A549 (cell line): ENCODE measurements around the gene MTIF3. TPM values are rescaled to one million over a fixed set of nuclear protein-coding genes. Genes with fewer than 3 reads are reported as not detected.

Experiments used
- ATAC-seq, 2 experiments: fragments of 200-7000 bp in 1 of 2; fragments of >200 bp in 1 of 2; cut with Nextera tagmentation in 1 of 2; cut with Tn5 transposase in 1 of 2; 3 replicates each; pipeline versions ENCODE4 v1.8.0 to v1.9.1; 2018 to 2020; ENCODE audit warnings: mild to moderate bottlenecking in 1 of 2, moderate library complexity in 1 of 2
- CTCF ChIA-PET: fragments of 300-600 bp; sonication (Branson Sonifier 250); formaldehyde crosslinking; extraction: SDS; loops from one replicate; lab custom pipeline; 2021; ENCODE audit warnings: antibody characterized with exemption, inconsistent platforms; lab: Yijun Ruan, JAX
- POLR2A ChIA-PET: fragments of 350-600 bp; formaldehyde crosslinking; extraction: SDS; loops from one replicate; lab custom pipeline; 2021; ENCODE audit warnings: antibody characterized with exemption, inconsistent platforms; lab: Yijun Ruan, JAX
- DNase-seq, 2 experiments: peaks; one replicate each; pipeline versions ENCODE4 v3.0.0 to v3.0.0-alpha.2; 2011 to 2016; ENCODE audit warnings: low read depth in 1 of 2, low spot score in 1 of 2
- FAIRE-seq: peaks from 2 replicates; lab custom pipeline; 2011; peaks lifted over from hg19 to GRCh38; lab: Jason Lieb, UNC
- H3K27ac ChIP-seq, 2 experiments: fragments of >200 bp; sonication (Bioruptor Twin); formaldehyde crosslinking; 3 replicates each; pipeline ENCODE4 v1.5.1; 2016 to 2017
- H3K4me1 ChIP-seq: fragments of >200 bp; sonication (Bioruptor Twin); formaldehyde crosslinking; 3 replicates; pipeline ENCODE4 v1.6.1; 2016
- H3K4me2 ChIP-seq: fragments of >200 bp; sonication (Bioruptor Twin); formaldehyde crosslinking; 3 replicates; pipeline ENCODE4 v1.6.1; 2016
- H3K4me3 ChIP-seq: fragments of >200 bp; sonication (Bioruptor Twin); formaldehyde crosslinking; 3 replicates; pipeline ENCODE4 v1.5.1; 2016
- H3K9me3 ChIP-seq: fragments of >200 bp; sonication (Bioruptor Twin); formaldehyde crosslinking; 3 replicates; pipeline ENCODE4 v1.6.1; 2016
- BCL3 ChIP-seq: fragments of >200 bp; sonication (Bioruptor Twin); formaldehyde crosslinking; IDR thresholded peaks from 3 replicates; pipeline ENCODE4 v1.6.1; 2016
- CBX8 ChIP-seq: fragments of 200-600 bp; sonication (generic); IDR thresholded peaks from 2 replicates; pipeline ENCODE4 v1.6.1; 2016
- CEBPB ChIP-seq, 2 experiments: fragments of >200 bp in 1 of 2; sonication (Bioruptor Twin) in 1 of 2; formaldehyde crosslinking in 1 of 2; IDR thresholded peaks; 2 replicates each; pipeline ENCODE4 v1.6.1; 2012 to 2016
- CHD4 ChIP-seq: fragments of 200-600 bp; sonication (generic); IDR thresholded peaks from 2 replicates; pipeline ENCODE4 v1.6.1; 2016; ENCODE audit warnings: antibody characterized with exemption, mild to moderate bottlenecking, borderline replicate concordance
- CTCF ChIP-seq: fragments of >200 bp; sonication (Bioruptor Twin); formaldehyde crosslinking; IDR thresholded peaks from 3 replicates; pipeline ENCODE4 v1.5.1; 2016
- EHF ChIP-seq: fragments of 250-450 bp; sonication (Bioruptor Pico); IDR thresholded peaks from 2 replicates; pipeline ENCODE4 v1.5.0; 2020; ENCODE audit warnings: mild to moderate bottlenecking
- ESRRA ChIP-seq: fragments of 150-350 bp; IDR thresholded peaks from 2 replicates; pipeline ENCODE4 v1.6.1; 2014; ENCODE audit warnings: mild to moderate bottlenecking, low read length, borderline replicate concordance
- HDAC2 ChIP-seq: fragments of 200-600 bp; sonication (generic); IDR thresholded peaks from 2 replicates; pipeline ENCODE4 v1.6.1; 2016
- HOXA7 ChIP-seq: fragments of 250-450 bp; sonication (Bioruptor Pico); IDR thresholded peaks from 2 replicates; pipeline ENCODE4 v1.5.0; 2020; ENCODE audit warnings: mild to moderate bottlenecking, moderate library complexity
- HOXB5 ChIP-seq: fragments of 250-450 bp; sonication (Bioruptor Pico); IDR thresholded peaks from 2 replicates; pipeline ENCODE4 v1.5.0; 2020; ENCODE audit warnings: mild to moderate bottlenecking, moderate library complexity
- JUN ChIP-seq, 2 experiments: fragments of >200 bp; sonication (Bioruptor Twin); formaldehyde crosslinking; IDR thresholded peaks; 2 replicates in 1 of 2; 3 replicates in 1 of 2; pipeline ENCODE4 v1.6.1; 2016 to 2017
- KDM5A ChIP-seq: fragments of 200-600 bp; sonication (generic); IDR thresholded peaks from 2 replicates; pipeline ENCODE4 v1.6.1; 2016; ENCODE audit warnings: antibody characterized with exemption, mild to moderate bottlenecking
- MAFK ChIP-seq: fragments of 450-650 bp; IDR thresholded peaks from 2 replicates; pipeline ENCODE4 v1.6.1; 2014; ENCODE audit not compliant: partially characterized antibody
- MAZ ChIP-seq: fragments of 150-350 bp; IDR thresholded peaks from 2 replicates; pipeline ENCODE4 v1.6.1; 2014; ENCODE audit warnings: antibody characterized with exemption, low read depth, low read length, borderline replicate concordance
- NPAS2 ChIP-seq: fragments of 250-450 bp; sonication (Bioruptor Pico); IDR thresholded peaks from 2 replicates; pipeline ENCODE4 v1.8.0; 2022; ENCODE audit warnings: mild to moderate bottlenecking, moderate library complexity, borderline replicate concordance
- PBX3 ChIP-seq: IDR thresholded peaks from 2 replicates; pipeline ENCODE4 v1.6.1; 2012
- POLR2AphosphoS2 ChIP-seq: conservative IDR thresholded peaks from 2 replicates; pipeline ENCODE4 v1.6.1; 2012; ENCODE audit warnings: low read length, improper control_type of control experiment, inconsistent platforms
- RAD21 ChIP-seq, 2 experiments: fragments of >200 bp in 1 of 2; sonication (Bioruptor Twin) in 1 of 2; formaldehyde crosslinking in 1 of 2; IDR thresholded peaks in 1 of 2; conservative IDR thresholded peaks in 1 of 2; 2 replicates in 1 of 2; 3 replicates in 1 of 2; pipeline ENCODE4 v1.6.1; 2012 to 2018; ENCODE audit warnings: inconsistent platforms in 1 of 2
- REST ChIP-seq: fragments of 200-600 bp; sonication (generic); IDR thresholded peaks from 2 replicates; pipeline ENCODE4 v1.6.1; 2016; ENCODE audit warnings: antibody characterized with exemption, mild to moderate bottlenecking, moderate library complexity
- SMC3 ChIP-seq: fragments of >200 bp; sonication (Bioruptor Twin); formaldehyde crosslinking; IDR thresholded peaks from 3 replicates; pipeline ENCODE4 v1.6.1; 2018; ENCODE audit warnings: inconsistent platforms
- SREBF2 ChIP-seq: fragments of 450-650 bp; IDR thresholded peaks from 2 replicates; pipeline ENCODE4 v1.6.1; 2014; ENCODE audit warnings: mild to moderate bottlenecking, moderate library complexity
- TP53 ChIP-seq: fragments of 250-450 bp; sonication (Bioruptor Pico); IDR thresholded peaks from 2 replicates; pipeline ENCODE4 v1.5.0; 2021; ENCODE audit warnings: mild to moderate bottlenecking, moderate library complexity
- USF2 ChIP-seq: fragments of 450-650 bp; IDR thresholded peaks from 2 replicates; pipeline ENCODE4 v1.6.1; 2014; ENCODE audit warnings: antibody characterized with exemption
- ZC3H11A ChIP-seq: fragments of 450-650 bp; IDR thresholded peaks from 2 replicates; pipeline ENCODE4 v1.6.1; 2014; ENCODE audit warnings: antibody characterized with exemption, mild to moderate bottlenecking
- ZFP36 ChIP-seq: fragments of 450-650 bp; IDR thresholded peaks from 2 replicates; pipeline ENCODE4 v1.6.1; 2014; ENCODE audit warnings: borderline replicate concordance; ENCODE audit not compliant: partially characterized antibody
- WGBS: methylation state at CpG from one replicate; pipeline ENCODE4 v1.1.6; 2017; ENCODE audit errors: missing lambda C conversion rate; 5-methylcytosine and 5-hydroxymethylcytosine counted together
- polyA plus RNA-seq, 4 experiments: library from polyadenylated mRNA; depleted of rRNA in 3 of 4; stranded (reverse); fragments of >200 nt; fragmentation: RNase III in 1 of 4; extraction: RNeasy Plus Mini Kit Qiagen cat#74134 plus additional on column Dnase treatment in 1 of 4; gene quantifications; 2 replicates in 3 of 4; 3 replicates in 1 of 4; pipeline ENCODE4 v1.2.3, GENCODE V29; 2011 to 2017

Gene MTIF3
- polyA plus RNA-seq, 2 of the 4 experiments (the other 2 are of a cell fraction), result 31.7 to 61.8 TPM

- DNase-seq, result no peak
- ChIA-PET CTCF (no interaction called here), POLR2A (no interaction called here)
- WGBS, result 44% methylated on average over 2 of the region's 2 CpGs
- Histone ChIP-seq H3K4me1 (no peaks in the 10 kb centered on the region), H3K4me2 (no peak overlapping the region), H3K9me3 (no peaks in the 10 kb centered on the region), H3K4me3 (no peak overlapping the region), H3K27ac (no peak overlapping the region)
- FAIRE-seq, result no peak
- no peak for ATAC-seq
- TF ChIP-seq MAFK (no peak), PBX3 (no peak), ZC3H11A (no peak), HDAC2 (no peak), TP53 (CRISPR knock-in tag) (no peak), CEBPB (IDR thresholded peaks at IDR 0.05) (no peak), NPAS2 (CRISPR knock-in tag) (no peak), POLR2AphosphoS2 (no peak), CBX8 (no peak)
These were observed 43.6 kb upstream of the MTIF3 start for GRCh38 chr13:27493981-27494380.

- ATAC-seq (no peak), DNase-seq (no peak), FAIRE-seq (no peak)
- TF ChIP-seq EHF (CRISPR knock-in tag), result no peak
- TF ChIP-seq SMC3, result no peak
- no peak for TF ChIP-seq ZFP36
- TF ChIP-seq HOXB5 (CRISPR knock-in tag), result no peak
- TF ChIP-seq CTCF, result no peak
- no peak for TF ChIP-seq USF2
- TF ChIP-seq KDM5A, result no peak
- TF ChIP-seq ESRRA, result no peak
- TF ChIP-seq MAZ, result no peak
- no peak for TF ChIP-seq RAD21 (conservative IDR thresholded peaks at IDR 0.05 in 1 of 2, IDR thresholded peaks at IDR 0.05 in 1 of 2)
- no peak for TF ChIP-seq TP53 (CRISPR knock-in tag)
- no peak for TF ChIP-seq POLR2AphosphoS2
- TF ChIP-seq HOXA7 (CRISPR knock-in tag), result no peak
- TF ChIP-seq REST, result no peak
- TF ChIP-seq SREBF2, result no peak
- no peak for TF ChIP-seq JUN (IDR thresholded peaks at IDR 0.05)
- no peak for TF ChIP-seq BCL3
- no peak for TF ChIP-seq CHD4
- Histone ChIP-seq H3K9me3 (no peaks in the 10 kb centered on the region), H3K4me3 (no peak overlapping the region), H3K27ac (no peak overlapping the region), H3K4me1 (no peaks in the 10 kb centered on the region), H3K4me2 (no peak overlapping the region)
- whole genome bisulfite sequencing, result 68% methylated on average over 1 of the region's 1 CpG
- POLR2A ChIA-PET, result no interaction called here
- CTCF ChIA-PET, result interaction anchor here (1.2 kb wide), 1 partner anchor 128 kb away, joined by 4 read pairs; no protein-coding TSS in a partner anchor
These were observed 39.1 kb upstream of the MTIF3 start for GRCh38 chr13:27489456-27489855.
